NCI-H82 (cell line): Measurements from ENCODE around the gene ELMO1.

Experiments
- DNase-seq: peaks from one replicate; lab custom pipeline; 2025; lab: John Stamatoyannopoulos, UW

ELMO1 gene

DNA sequence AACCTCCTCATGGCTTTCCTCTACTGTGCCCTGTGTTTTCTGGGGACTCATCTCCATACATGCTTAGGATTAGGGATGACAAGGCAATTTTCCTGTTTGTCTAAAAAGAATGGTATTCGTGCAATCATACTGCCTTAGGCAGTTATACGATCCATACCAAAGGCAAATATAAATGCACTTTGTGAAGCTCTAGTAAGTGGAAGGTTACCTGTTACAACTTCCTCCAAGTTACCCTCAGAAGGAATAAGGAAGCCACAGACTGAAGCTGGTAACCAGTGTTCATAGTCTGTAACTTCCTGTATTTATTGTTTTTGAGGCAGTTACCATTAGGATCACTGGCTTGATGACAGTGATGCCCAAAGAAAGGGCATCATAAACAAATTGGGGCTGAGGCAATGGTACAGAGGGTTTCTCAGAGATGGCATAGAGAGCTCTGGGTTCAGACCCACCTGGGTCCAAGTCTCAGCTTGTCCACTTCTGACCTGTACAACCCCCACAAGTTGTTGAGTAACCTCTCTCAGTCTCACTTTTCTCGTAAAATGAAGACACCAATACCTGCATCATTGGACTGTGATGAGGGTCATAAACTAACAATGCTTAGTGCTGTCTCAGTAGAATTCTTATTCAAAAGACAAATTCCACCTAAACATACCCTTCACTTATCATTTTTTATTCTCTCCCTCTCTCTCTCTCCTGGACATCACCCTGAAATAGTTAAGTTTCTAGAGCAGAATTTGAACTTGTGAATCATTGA is 138.2 kb downstream of the ELMO1 start:
- DNase-seq: no peak

DNA sequence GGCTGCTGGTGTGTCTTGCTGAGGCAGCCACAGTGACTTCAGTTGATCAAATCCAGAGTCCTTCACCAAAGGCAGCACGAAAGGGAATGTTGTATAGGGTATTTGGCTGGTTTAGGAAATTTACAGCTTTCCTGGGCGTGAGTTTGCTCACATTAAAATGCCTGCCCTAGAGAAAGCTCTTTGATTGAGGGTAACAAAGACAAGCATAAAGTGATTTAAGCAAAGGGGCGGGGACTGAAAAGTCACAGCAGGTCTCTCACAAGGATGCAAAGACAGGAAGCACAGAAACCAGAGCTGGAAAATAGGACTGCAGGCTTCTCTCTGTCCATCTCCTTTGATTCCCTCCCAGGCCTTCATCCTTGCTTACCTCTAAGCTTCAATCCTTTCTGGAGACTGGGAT is 139.2 kb downstream of the ELMO1 start:
- no peak for DNase-seq

DNA sequence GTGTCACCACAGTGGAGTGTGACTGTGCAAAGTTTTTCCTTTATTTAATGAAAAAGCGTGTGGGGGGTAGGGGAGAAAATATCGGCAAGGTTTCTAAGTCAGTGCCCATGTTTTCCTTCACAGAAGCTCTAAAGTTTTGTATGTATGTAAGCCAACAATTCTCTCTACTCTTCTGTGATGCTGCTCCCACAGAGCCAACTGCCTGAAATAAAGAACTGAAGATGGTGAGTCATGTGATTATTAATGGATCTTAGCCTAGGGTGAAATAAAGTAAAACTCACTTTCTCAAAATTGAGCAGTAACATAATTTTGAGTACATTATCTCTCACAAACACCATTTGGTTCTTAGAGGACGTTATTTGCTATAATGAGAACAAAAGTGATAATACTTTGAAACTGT is 143.7 kb downstream of the ELMO1 start:
- DNase-seq: no peak

DNA sequence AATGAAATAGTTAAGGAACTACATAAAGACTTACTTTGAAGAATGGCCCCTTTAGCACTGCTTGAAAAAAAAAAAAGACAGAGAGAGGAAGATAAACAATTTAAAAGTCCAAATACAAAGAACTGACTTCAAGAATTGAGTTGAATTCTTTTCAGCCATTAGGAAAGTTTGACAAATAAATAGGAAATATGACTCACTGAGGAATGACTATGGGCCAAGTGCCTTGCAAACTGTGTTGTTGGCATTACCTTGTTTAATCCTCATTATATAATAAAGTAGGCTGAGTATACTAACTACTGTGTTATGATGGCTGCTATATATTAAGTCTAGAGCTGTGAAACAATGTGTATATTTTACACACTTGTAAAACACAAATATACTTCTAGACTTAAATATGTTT is 151.1 kb downstream of the ELMO1 start:
- DNase-seq: no peak

DNA sequence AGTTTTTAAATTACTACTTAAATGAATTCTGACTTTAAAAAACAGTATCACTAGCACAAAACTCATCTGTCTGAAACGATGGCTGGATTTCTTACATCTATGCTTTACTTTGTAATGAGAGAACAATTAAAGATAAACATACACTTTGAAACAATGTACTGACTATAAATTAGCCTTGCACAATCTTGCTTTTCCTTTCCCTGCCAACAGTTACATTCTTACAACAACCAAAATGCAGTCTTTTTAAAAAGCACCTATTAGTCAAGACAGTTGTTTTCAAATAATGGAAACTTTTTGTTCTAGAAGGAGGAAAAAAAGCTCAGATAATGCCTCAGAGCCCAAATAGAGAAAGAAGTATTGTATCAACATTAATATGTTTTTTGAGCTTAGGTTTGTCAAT is 153.3 kb downstream of the ELMO1 start:
- no peak for DNase-seq

DNA sequence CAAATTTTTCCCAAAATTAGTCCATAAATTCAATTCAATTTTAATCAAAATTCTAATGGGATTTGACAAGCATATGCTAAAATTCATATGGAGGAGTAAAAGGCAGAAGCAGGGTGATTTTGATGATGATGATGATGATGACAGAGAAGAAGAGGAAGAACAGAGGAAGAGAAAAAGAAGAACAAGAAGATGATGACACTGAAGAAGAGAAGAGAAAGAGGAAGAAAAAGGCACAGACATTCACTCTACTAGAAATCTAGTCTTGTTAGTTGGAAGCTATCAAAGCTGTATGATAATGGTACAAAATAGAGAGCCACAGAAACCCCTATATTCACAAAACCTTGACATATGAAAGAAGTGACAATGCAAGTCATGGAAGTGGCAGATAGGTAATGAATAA is 157.9 kb downstream of the ELMO1 start:
- no peak for DNase-seq

DNA sequence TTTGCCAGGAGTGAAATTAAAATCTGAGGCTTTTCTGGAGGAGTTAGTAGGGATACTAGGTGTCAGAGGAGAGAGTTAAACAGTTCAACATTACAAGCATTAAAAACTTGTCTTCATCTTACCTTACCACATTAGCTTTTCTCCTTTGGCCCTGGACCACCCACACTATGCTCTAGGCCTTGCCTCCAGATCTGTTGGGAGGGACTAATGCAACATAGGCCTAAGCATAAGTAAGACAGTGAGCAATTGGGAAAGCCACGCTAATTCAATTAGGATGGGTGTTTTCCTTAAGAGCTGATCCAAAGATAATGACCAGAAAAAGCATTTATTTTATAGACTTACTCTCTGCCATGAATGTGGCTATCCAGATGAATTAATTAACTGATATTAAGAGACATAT is 158.9 kb downstream of the ELMO1 start:
- DNase-seq: peak; percentile 95

DNA sequence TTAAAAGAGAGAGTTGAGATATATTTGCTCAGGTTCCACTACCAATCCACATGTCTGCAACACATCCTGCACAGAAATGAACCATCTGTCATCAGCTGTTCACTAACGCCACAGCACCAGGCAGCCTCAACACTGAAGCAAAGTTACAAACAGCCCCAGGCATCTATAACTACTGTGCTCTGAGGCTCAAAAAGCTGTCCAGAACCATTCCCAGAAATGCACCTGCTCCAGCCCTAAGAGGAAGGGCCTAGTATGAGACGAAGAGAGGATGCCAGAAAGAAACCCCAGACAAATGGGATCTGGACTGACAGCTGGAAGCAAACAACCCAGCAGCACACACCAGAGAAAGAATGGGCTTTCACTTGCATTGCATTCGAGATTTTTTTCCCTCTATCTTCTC is 159.3 kb downstream of the ELMO1 start:
- peak; percentile 17 for DNase-seq

DNA sequence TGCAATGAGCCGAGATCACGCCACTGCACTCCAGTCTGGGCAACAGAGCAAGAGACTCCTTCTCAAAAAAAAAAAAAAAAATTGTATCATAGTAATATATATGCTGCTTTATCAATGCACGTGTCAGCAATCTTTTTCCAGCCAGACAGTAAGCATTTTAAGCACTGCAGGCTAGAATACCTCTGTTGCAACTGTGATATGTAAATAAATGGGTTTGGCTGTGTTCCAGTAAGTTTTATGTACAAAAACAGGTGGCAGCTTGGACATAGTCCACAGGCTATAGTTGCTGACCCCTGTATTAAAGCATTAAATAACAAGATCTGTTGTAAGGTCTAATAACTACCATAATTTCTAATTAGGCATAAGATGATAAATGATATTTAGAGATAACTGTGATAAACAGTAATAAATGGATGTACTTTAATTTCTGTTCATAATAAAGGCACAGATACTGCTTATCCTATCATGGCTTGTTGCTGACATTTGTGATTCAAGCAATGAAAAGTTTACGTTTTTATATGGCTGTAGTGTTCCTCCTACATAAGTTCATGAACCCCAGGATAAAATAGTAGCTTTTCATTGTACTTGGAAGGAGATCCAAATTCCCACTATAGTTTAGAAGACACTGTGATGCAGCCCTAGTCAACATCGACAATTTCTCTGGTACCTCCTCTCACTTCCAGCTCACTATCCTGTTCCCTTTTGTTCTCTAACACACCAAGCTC is 161.4 kb downstream of the ELMO1 start:
- peak; percentile 19 for DNase-seq

DNA sequence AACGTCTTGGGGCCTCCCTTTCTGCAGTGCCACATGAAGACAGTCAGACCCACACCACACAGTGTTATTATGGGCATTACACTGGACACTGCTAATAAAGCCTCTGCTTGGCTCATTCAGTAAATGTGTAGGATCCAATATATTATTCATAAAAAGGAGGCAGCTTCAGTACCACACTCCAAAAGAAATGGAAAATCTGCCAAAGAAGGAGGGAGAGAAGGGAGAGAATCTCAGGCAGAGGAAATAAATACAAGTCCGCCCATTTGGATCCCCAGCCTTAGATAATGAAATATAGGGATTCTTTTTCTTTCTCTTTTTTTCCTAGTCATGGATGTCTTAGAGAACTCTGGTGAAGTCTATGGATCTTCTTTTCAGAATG is 162.2 kb downstream of the ELMO1 start:
- DNase-seq: no peak

DNA sequence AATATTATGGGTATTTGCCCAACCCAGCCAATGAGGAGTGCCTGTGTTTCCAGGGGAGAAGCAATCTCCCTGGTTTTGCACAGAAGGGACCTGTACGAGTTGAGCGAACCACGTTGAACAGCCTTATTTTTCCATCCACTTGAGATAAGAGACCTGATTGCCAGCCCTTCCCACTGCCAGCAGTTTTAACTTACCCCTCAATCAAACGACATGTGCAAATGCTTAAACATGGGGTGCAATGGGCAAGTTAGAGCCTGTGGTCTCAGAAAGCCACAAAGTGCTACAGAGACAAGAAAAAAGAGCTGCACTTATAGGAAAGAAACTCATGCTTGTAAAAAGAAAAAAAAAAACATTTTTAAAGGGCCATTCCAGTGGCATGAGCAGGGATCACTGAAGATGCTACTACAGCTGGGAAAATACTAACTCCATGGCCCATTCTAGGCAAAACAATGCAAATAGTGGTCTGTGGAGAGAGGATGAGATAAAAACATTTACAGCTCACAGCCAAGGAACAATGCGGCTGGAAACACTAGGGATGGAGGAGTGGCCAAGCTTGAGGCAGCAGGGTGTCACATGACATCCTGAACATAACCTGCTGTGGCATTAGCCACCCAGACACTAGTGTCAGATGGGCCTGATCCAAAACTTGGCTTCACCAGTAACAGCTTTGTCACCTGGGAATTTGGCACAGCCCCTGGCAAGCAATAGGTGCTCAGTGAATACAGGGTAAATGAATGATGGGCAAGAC is 162.8 kb downstream of the ELMO1 start:
- no peak for DNase-seq

DNA sequence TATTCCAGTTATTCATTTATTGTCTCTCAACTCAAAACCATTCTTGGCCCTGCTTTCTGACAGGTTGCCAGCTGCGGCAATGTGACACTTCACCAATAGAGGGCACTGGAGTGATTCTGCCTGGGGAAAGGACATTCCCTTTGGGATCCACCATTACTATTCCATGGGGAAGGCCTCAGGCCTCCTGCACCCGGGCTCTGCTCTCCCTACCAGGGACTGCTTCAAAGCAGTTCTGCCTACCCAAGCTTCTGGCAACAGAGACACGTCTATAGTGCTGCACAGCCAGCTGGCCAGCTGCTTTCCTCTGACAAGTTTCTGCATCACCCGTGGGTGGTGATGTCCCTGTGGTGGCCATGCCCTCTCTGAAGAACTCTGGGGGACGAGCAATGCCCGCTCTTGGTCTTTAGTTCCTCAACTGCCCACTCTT is 163.8 kb downstream of the ELMO1 start:
- DNase-seq: peak; percentile 74

DNA sequence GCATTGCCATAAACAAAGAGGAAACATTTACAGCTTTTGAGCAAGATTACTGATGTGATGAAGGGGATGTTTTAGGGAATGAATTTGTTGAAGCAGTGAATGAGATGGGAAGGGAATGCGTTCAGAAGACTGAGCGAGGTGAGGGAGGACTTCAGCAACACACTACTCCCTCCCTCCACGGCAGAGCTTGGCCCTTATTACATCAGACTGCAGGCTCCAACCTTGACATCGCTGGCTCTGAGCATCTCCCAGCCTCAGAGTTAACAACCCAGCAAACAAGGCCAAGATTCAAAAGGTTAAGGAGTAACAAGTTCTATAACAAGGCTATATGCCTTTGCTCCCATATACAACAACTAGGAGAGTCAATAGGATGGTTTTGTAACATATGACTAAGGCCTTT is 164.4 kb downstream of the ELMO1 start:
- DNase-seq: no peak

DNA sequence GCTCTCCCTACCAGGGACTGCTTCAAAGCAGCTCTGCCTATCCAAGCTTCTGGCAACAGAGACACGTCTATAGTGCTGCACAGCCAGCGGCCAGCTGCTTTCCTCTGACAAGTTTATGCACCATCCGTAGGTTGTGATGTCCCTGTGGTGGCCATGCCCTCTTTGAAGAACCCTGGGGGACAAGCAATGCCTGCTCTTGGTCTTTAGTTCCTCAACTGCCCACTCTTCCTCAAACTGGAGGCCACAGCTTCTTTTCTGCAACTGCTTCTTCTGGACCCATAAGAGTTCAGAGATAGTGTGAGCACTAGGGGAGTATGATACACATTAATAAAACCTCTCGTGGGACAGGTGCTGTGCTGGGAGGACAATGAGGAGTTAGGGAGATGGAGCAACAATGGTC is 164.9 kb downstream of the ELMO1 start:
- no peak for DNase-seq

DNA sequence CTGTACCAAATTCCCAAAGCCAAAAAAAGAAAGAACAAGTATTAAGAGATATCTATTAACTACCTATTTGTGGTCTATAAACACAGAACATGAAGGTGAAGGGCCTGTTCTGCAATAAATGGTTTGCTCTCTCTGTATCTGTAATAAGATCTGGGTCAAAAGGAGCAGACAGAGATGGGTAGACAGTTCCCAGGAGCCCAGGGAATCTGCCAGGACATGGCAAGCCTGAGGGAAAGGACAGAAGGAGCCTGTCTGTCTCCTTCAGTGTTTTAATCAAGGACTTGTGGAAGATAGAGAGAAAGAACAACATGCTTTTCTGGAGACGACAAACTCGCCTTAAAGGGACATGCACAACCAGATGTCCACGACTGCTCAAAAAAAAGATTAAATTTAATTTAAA is 165.7 kb downstream of the ELMO1 start:
- DNase-seq: no peak

DNA sequence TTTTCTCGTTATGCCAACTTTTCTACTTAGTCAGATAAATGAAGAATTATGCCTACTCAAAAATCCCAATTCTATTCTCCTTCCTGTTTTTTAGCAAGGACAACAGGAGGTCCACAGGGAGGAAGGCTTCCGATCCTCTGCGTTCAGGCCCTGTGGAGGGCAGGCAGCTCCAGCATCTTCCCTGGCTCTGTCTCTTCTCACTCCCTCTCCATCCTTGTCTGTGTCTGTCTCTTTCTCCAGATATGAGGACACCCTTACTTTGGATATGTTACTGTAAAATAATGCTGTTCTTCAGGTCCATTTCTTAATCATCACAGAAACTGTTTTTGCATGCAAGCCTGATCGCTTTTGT is 166.6 kb downstream of the ELMO1 start:
- no peak for DNase-seq

DNA sequence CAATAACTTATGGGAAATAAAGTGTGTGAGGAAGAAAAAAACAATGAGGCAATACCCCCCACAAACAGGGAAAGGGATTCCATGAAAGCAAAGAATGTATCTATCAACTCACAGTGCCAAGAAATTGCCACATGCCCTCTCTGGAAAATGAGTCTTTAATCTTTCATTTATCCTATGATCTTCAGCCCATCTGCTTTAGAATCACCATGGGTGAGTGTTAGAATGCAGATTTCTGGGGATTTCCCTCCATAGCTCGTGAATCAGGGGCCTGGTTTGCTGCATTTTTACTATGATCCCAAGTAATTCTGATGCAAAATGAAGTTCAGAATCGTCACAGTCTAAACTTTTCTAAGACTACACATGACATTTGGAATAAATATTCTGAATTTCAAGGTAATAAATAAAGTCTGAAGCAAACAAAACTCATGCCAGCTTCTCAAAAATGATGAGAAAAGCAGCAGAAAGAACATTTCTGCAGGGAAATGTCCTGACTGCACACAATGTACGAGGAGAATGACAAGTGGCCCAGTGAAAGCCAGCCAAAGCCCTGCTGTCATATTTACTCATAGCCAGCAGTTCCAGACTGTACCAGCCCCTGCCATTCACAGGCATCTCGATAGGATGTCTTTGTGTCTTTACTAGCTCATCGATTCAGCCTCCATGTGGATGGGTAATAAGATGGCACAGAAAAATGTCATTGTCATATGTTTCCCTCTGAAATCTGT is 167.1 kb downstream of the ELMO1 start:
- DNase-seq: peak; percentile 15

DNA sequence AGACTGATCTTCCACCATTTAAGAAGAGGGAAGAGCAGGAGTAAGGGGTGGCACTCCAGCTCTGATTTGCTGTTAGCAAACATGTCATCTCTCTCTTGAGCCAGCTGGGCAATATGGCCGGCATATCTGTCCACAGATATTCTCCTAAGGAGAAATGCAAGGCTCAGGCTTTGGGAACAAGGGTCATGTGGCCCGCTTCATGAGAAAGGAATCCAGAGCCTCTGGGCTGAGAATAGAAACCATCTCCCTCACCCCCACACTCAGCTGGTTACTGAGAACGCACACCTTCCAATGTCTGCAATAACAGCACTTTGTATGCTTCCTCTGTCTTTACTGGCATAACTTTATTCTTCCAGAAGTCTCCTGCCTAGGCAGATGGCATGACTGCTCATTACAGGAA is 171.2 kb downstream of the ELMO1 start:
- no peak for DNase-seq

DNA sequence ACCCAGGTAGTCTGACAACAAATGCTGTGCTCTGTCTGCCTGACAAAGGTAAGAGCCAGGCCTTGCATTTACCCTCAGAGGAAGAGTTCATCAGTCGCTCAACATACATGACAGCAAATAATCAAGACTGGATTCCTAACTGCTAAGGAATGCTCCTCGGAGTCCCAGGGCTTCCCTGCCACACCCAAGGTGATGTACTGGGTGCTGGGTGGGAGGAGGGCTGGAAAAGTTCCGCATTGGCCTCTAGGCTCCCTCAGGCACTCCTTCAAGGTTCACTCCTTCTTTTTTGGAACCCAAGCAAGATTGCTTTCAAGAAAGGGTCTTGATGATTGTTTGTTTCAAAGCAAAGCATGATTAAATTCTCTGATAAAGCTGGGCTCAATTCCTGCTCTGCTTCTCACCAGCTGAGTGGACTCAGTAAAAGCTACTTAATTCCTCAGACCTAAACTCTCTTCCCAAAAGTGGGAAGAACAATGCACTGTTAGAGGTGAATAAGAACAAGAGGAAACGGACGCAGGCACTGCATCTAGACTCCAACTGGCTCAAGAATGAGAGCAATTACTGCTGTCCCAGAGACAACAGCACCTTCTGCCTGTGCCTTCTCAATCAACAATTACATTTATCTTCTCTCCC is 173.5 kb downstream of the ELMO1 start:
- no peak for DNase-seq

DNA sequence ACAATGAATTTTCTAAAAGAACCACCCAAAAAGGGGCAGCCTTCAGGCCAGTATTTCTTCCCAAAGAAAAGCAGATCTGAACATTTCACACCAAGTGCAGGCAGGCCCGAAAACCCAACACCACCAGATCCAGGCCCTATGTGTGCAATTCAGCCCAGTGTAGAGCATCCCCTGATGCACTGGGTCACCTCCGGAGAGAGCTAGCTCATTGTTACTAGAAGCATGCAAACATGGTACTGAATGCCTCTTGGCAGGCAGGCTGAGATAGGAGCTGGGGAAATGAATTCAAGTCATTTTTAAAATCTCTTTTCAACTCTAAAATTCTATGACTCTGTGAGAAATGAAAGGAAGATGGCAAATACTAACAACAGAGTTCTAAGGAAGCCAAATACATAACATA is 174.8 kb downstream of the ELMO1 start:
- DNase-seq: no peak

DNA sequence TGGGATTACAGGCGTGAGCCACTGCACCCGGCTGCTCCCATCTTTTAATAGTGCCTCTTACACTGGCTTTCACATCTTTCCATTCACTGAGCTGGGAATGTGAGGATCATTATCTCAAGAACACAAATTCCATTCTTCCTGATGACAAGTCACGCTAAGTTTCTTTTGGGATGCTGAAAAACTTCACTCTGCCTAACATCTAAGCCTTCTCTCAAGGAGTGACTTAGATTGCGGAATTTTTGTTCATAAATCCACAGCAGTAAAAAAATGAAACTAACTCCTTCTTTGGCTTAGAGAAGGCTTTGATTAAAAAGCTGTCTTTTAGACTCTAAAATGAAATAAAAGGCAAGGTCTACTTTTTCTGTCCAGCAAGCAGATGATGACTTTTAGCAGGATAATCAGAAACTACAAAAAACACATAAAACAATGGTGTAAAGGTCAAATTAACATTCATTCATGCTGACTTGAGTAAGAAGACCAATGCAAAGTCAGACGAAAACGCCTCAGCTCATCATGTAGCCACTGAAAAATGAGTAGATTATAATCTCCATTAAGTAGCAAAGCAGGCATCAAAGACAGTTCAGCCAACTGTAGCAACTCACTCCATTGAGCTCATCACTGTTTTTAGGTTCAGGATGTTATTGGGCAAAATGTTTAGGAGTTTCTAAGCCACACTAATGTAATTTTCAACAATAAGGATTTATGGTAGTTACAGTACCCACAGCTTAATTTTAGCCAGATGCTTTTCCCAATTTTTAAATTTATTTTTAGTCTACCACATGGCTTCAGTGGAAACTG is 178.8 kb downstream of the ELMO1 start:
- no peak for DNase-seq
